ENCODE data around the gene ZCCHC17.

DNA sequence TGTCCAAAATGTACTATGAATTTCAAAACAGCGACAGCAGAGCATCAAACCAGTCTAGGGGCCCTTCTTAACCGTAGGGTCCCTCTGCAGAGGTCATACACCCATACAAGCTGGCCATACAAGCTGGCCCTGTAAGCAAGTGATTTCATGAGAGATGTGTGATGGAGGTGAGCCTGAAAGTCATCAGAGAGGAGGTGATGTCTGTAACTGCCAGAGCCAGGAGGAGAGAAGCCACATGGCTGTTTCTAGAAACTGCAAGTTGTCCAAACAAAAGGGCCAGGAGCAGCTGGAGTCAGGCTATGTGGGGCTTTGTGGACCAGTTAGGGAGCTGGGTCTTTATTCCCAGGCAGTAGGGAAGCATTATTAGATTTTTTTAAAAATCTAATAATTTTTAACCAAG, 101.4 kb downstream of the ZCCHC17 start:
- TF ChIP-seq, protein P1, sequence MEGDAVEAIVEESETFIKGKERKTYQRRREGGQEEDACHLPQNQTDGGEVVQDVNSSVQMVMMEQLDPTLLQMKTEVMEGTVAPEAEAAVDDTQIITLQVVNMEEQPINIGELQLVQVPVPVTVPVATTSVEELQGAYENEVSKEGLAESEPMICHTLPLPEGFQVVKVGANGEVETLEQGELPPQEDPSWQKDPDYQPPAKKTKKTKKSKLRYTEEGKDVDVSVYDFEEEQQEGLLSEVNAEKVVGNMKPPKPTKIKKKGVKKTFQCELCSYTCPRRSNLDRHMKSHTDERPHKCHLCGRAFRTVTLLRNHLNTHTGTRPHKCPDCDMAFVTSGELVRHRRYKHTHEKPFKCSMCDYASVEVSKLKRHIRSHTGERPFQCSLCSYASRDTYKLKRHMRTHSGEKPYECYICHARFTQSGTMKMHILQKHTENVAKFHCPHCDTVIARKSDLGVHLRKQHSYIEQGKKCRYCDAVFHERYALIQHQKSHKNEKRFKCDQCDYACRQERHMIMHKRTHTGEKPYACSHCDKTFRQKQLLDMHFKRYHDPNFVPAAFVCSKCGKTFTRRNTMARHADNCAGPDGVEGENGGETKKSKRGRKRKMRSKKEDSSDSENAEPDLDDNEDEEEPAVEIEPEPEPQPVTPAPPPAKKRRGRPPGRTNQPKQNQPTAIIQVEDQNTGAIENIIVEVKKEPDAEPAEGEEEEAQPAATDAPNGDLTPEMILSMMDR (conservative IDR thresholded peaks at IDR 0.05; ENCODE audit: low read length), result no peak
- TF ChIP-seq EZH2phosphoT487 (IDR thresholded peaks at IDR 0.05; ENCODE audit: borderline replicate concordance), result no peak

Measured in Loucy (cell line).